Measurements from ENCODE around the gene DCXR.

GRCh38 chr17:82060614-82061013 lies 23.1 kb upstream of the DCXR start:
- TF ChIP-seq CTCF (IDR thresholded peaks at IDR 0.05; ENCODE audit: low read depth, low read length) = no peak
- no peak for TF ChIP-seq POLR2A (IDR thresholded peaks at IDR 0.05; ENCODE audit: extremely low read depth, insufficient read length)
